Gastroesophageal sphincter (tissue), 3 donors: ENCODE data around the gene TANGO2.

Experiments used
- EP300 ChIP-seq: sonication (generic); formaldehyde crosslinking; IDR thresholded peaks from one replicate; pipeline ENCODE4 v1.6.1; 2017; ENCODE audit warnings: antibody characterized with exemption, mild to moderate bottlenecking
- POLR2A ChIP-seq, 2 donors: fragments of 450-650 bp; IDR thresholded peaks; one replicate each; pipeline ENCODE4 v1.6.1; 2017; ENCODE audit warnings: antibody characterized with exemption in 2 of 2, mild to moderate bottlenecking in 2 of 2, moderate library complexity in 1 of 2
- POLR2AphosphoS5 ChIP-seq: sonication (generic); formaldehyde crosslinking; IDR thresholded peaks from one replicate; pipeline ENCODE4 v1.6.1; 2017; ENCODE audit warnings: antibody characterized with exemption
- TF ChIP-seq, protein P1 (sequence below), 4 experiments: fragments of 200-600 bp in 2 of 4; fragments of 450-650 bp in 2 of 4; sonication (generic) in 1 of 4; IDR thresholded peaks; one replicate each; pipeline ENCODE4 v1.5.1; 2017 to 2019; ENCODE audit warnings: antibody characterized with exemption in 4 of 4, mild to moderate bottlenecking in 2 of 4, moderate library complexity in 2 of 4

DNA sequence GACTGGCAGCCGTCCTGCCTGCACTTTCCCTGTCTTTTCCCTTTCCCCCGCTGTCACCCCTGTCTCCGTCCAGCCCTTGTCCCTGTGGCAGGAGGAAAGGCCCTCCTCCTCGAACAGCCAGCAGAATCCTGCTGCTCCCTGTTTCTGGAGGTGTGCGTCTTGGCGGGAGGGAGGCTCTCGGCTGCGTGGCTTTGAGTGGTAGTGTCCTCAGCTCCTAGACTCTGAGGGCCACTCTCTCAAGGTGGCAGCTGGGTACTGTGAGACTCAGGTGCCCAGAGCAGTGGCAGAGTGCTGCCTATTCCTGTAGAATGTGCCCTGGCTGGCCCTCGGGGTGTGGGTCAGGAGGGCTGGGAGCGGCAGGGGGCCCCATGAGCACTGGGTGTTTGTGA lies 85.9 kb downstream of the TANGO2 start:
- no peak for TF ChIP-seq POLR2A (IDR thresholded peaks at IDR 0.05)
- TF ChIP-seq, protein P1, sequence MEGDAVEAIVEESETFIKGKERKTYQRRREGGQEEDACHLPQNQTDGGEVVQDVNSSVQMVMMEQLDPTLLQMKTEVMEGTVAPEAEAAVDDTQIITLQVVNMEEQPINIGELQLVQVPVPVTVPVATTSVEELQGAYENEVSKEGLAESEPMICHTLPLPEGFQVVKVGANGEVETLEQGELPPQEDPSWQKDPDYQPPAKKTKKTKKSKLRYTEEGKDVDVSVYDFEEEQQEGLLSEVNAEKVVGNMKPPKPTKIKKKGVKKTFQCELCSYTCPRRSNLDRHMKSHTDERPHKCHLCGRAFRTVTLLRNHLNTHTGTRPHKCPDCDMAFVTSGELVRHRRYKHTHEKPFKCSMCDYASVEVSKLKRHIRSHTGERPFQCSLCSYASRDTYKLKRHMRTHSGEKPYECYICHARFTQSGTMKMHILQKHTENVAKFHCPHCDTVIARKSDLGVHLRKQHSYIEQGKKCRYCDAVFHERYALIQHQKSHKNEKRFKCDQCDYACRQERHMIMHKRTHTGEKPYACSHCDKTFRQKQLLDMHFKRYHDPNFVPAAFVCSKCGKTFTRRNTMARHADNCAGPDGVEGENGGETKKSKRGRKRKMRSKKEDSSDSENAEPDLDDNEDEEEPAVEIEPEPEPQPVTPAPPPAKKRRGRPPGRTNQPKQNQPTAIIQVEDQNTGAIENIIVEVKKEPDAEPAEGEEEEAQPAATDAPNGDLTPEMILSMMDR (IDR thresholded peaks at IDR 0.05), result no peak
- no peak for TF ChIP-seq POLR2AphosphoS5
- TF ChIP-seq EP300, result no peak
